Caco-2 (cell line): Measurements from ENCODE around the gene KRT83. TPM values are rescaled to one million over a fixed set of nuclear protein-coding genes. Genes with fewer than 3 reads are reported as not detected.
"Not testable (repeated sequence)": the region's sequence is repeated elsewhere in the genome, so short reads cannot be mapped to it uniquely, and the experiment has no call there.

Source experiments
- BruUV-seq: library from RNA; stranded (reverse); fragments of 400-500 nt; replicated peaks from 2 replicates; lab custom pipeline; 2021; lab: Mats Ljungman, UMichigan
- CTCF ChIA-PET: fragments of 300-600 bp; sonication (Branson Sonifier 250); formaldehyde crosslinking; loops from one replicate; lab custom pipeline; 2022; ENCODE audit warnings: antibody characterized with exemption; lab: Charles Lee
- POLR2A ChIA-PET: fragments of 300-600 bp; sonication (Branson Sonifier 250); formaldehyde crosslinking; loops from one replicate; lab custom pipeline; 2022; ENCODE audit warnings: antibody characterized with exemption; lab: Charles Lee
- DNase-seq, 2 experiments: peaks; one replicate each; pipeline versions ENCODE4 v3.0.0 to v3.0.0-alpha.2; 2020 to 2022
- H3K27me3 ChIP-seq: replicated peaks from 2 replicates; pipeline ENCODE4 v1.6.0; 2011; ENCODE audit warnings: low read length; ENCODE audit not compliant: control insufficient read depth, insufficient read depth
- H3K36me3 ChIP-seq: 2 replicates; pipeline ENCODE4 v1.5.1; 2011; ENCODE audit warnings: low read length; ENCODE audit not compliant: control insufficient read depth, insufficient read depth
- H3K4me1 ChIP-seq: fragments of 250-450 bp; sonication (Bioruptor Pico); 2 replicates; pipeline ENCODE4 v1.5.1; 2020; ENCODE audit warnings: mild to moderate bottlenecking
- H3K4me3 ChIP-seq: 2 replicates; pipeline ENCODE4 v1.5.1; 2011; ENCODE audit warnings: low read depth, mild to moderate bottlenecking, control low read depth, low read length
- H3K9me3 ChIP-seq: fragments of 250-450 bp; sonication (Bioruptor Pico); 2 replicates; pipeline ENCODE4 v1.5.1; 2020; ENCODE audit warnings: mild to moderate bottlenecking, moderate library complexity
- H3K27ac Mint-ChIP-seq: one replicate; pipeline ENCODE4 v1.8.0; 2022; ENCODE audit warnings: mixed read lengths; ENCODE audit not compliant: unreplicated experiment
- H3K27me3 Mint-ChIP-seq: one replicate; pipeline ENCODE4 v1.8.0; 2022; ENCODE audit warnings: mixed read lengths; ENCODE audit not compliant: insufficient read depth, unreplicated experiment
- H3K36me3 Mint-ChIP-seq: one replicate; pipeline ENCODE4 v1.8.0; 2022; ENCODE audit warnings: mild to moderate bottlenecking, mixed read lengths; ENCODE audit not compliant: insufficient read depth, unreplicated experiment
- H3K4me1 Mint-ChIP-seq: one replicate; pipeline ENCODE4 v1.8.0; 2022; ENCODE audit warnings: low read depth, mixed read lengths; ENCODE audit not compliant: unreplicated experiment
- H3K4me3 Mint-ChIP-seq: one replicate; pipeline ENCODE4 v1.8.0; 2022; ENCODE audit warnings: mild to moderate bottlenecking, moderate library complexity, mixed read lengths; ENCODE audit not compliant: unreplicated experiment
- H3K9me3 Mint-ChIP-seq: one replicate; pipeline ENCODE4 v1.8.0; 2022; ENCODE audit warnings: mixed read lengths; ENCODE audit not compliant: unreplicated experiment
- intact Hi-C: fragments of 100-400 bp; cut with micrococcal nuclease; formaldehyde crosslinking; loops from one replicate; pipeline ENCODE4 v1.10.0; 2022; ENCODE audit not compliant: unreplicated experiment
- total RNA-seq: library from RNA; stranded (reverse); gene quantifications from 2 replicates; pipeline ENCODE4 v1.2.3, GENCODE V29; 2022
- TF ChIP-seq, protein P1 (sequence below), 2 experiments: fragments of 200-600 bp in 1 of 2; IDR thresholded peaks; 1 replicate in 1 of 2; 2 replicates in 1 of 2; pipeline versions ENCODE4 v1.5.1 to v1.8.0; 2011 to 2022; ENCODE audit warnings: antibody characterized with exemption in 1 of 2, control low read depth in 1 of 2, inconsistent platforms in 1 of 2, low read depth in 1 of 2, low read length in 1 of 2, mild to moderate bottlenecking in 1 of 2, moderate library complexity in 1 of 2; ENCODE audit not compliant: insufficient read depth in 1 of 2, severe bottlenecking in 1 of 2, unreplicated experiment in 1 of 2

KRT83 gene
- total RNA-seq, 1 experiment from 2014 or later = not detected

DNA sequence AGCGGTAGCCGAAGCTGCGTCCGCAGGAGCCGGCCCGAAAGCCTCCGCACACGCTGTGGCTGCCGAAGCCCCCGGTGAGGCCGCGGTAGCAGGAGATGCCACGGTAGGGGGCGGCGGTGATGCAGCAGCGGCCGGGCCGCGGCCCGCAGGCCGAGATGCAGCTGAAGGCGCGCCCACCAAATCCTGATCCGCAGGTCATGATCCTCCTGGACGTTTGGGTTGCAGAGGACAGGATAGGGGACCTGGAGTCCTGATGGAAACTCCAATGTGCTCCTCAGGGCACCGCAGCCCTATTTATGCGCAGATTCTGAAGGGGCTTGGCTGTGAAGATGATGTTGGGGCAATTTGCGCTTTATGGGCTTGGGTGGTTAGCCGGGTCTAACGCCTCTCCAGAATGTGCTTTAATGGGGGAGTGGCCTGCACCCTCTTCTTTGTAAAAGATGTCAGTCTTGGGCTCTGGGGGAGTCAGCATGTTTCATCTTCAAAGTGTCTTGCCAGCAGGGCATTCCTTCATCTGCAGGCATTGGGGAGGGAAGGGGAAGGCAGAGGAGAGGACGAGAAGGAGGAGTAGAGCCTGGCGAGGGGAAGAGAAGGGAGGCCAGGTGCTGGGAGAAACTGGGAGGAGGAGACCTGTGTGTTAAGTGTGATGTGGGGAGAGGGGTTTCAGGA is 29.8 kb downstream of the KRT83 start, which contains the start of gene KRT81:
KRT81 (minus strand) TSS at position 268 of the 669 bp plus-strand sequence; CDS start at position 199, 69 bp downstream.
- intact Hi-C loops = no loop called here
- no peak for DNase-seq
- Mint-ChIP-seq H3K4me3 (no peak within 1 kb of the TSS), H3K27me3 (peaks cover 10% of the 10 kb centered on the region), H3K36me3 (no peaks in the 10 kb centered on the region), H3K27ac (no peak within 1 kb of the TSS), H3K4me1 (no peaks in the 10 kb centered on the region), H3K9me3 (no peaks in the 10 kb centered on the region)
- TF ChIP-seq, protein P1, sequence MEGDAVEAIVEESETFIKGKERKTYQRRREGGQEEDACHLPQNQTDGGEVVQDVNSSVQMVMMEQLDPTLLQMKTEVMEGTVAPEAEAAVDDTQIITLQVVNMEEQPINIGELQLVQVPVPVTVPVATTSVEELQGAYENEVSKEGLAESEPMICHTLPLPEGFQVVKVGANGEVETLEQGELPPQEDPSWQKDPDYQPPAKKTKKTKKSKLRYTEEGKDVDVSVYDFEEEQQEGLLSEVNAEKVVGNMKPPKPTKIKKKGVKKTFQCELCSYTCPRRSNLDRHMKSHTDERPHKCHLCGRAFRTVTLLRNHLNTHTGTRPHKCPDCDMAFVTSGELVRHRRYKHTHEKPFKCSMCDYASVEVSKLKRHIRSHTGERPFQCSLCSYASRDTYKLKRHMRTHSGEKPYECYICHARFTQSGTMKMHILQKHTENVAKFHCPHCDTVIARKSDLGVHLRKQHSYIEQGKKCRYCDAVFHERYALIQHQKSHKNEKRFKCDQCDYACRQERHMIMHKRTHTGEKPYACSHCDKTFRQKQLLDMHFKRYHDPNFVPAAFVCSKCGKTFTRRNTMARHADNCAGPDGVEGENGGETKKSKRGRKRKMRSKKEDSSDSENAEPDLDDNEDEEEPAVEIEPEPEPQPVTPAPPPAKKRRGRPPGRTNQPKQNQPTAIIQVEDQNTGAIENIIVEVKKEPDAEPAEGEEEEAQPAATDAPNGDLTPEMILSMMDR (IDR thresholded peaks at IDR 0.05; ENCODE audit: insufficient read depth in 1 of 2, low read depth in 1 of 2, low read length in 1 of 2, severe bottlenecking in 1 of 2, unreplicated experiment in 1 of 2) = no peak
- Histone ChIP-seq H3K27me3 (no peaks in the 10 kb centered on the region), H3K4me1 (no peaks in the 10 kb centered on the region), H3K36me3 (no peaks in the 10 kb centered on the region), H3K9me3 (no peaks in the 10 kb centered on the region), H3K4me3 (no peak within 1 kb of the TSS)
- POLR2A ChIA-PET = no interaction called here
- CTCF ChIA-PET = no interaction called here
- BruUV-seq = no TSS peak

GRCh38 chr12:52290483-52291134 is 30.6 kb downstream of the KRT83 start:
- intact Hi-C loops, H3K27me3 ChIP-seq, H3K9me3 ChIP-seq, H3K27me3 Mint-ChIP-seq, POLR2A ChIA-PET, H3K4me1 Mint-ChIP-seq, H3K4me1 ChIP-seq, H3K4me3 ChIP-seq, H3K27ac Mint-ChIP-seq, CTCF ChIA-PET, H3K36me3 Mint-ChIP-seq, H3K9me3 Mint-ChIP-seq, H3K4me3 Mint-ChIP-seq, DNase-seq, BruUV-seq, H3K36me3 ChIP-seq: not testable (repeated sequence)

GRCh38 chr12:52287816-52288805 is 33.1 kb downstream of the KRT83 start:
- H3K27ac Mint-ChIP-seq, intact Hi-C loops, H3K4me3 Mint-ChIP-seq, BruUV-seq, H3K27me3 ChIP-seq, H3K36me3 Mint-ChIP-seq, H3K4me1 Mint-ChIP-seq, H3K4me3 ChIP-seq, H3K9me3 Mint-ChIP-seq, CTCF ChIA-PET, H3K36me3 ChIP-seq, POLR2A ChIA-PET, H3K4me1 ChIP-seq, H3K27me3 Mint-ChIP-seq, DNase-seq, H3K9me3 ChIP-seq: not testable (repeated sequence)

- H3K36me3 Mint-ChIP-seq, DNase-seq, H3K27ac Mint-ChIP-seq, H3K36me3 ChIP-seq, H3K27me3 ChIP-seq, BruUV-seq, H3K4me3 Mint-ChIP-seq, H3K4me1 Mint-ChIP-seq, POLR2A ChIA-PET, H3K4me1 ChIP-seq, intact Hi-C loops, H3K4me3 ChIP-seq, H3K9me3 ChIP-seq, H3K27me3 Mint-ChIP-seq, H3K9me3 Mint-ChIP-seq, CTCF ChIA-PET: not testable (repeated sequence)
Observed at GRCh38 chr12:52286857-52287785, 34.1 kb downstream of the KRT83 start.
